HG02623 (cell line): ENCODE results near the gene MCF2L.

Experiments
- ATAC-seq: cut with Tn5 transposase; IDR thresholded peaks from one replicate; pipeline ENCODE4 v1.9.1; 2021; ENCODE audit warnings: moderate library complexity; ENCODE audit not compliant: unreplicated experiment

The MCF2L gene

GRCh38 chr13:112996671-112997091 is 27.7 kb downstream of the MCF2L start:
- no peak for ATAC-seq

GRCh38 chr13:112997188-112998130 is 28.4 kb downstream of the MCF2L start:
- ATAC-seq, result no peak

DNA sequence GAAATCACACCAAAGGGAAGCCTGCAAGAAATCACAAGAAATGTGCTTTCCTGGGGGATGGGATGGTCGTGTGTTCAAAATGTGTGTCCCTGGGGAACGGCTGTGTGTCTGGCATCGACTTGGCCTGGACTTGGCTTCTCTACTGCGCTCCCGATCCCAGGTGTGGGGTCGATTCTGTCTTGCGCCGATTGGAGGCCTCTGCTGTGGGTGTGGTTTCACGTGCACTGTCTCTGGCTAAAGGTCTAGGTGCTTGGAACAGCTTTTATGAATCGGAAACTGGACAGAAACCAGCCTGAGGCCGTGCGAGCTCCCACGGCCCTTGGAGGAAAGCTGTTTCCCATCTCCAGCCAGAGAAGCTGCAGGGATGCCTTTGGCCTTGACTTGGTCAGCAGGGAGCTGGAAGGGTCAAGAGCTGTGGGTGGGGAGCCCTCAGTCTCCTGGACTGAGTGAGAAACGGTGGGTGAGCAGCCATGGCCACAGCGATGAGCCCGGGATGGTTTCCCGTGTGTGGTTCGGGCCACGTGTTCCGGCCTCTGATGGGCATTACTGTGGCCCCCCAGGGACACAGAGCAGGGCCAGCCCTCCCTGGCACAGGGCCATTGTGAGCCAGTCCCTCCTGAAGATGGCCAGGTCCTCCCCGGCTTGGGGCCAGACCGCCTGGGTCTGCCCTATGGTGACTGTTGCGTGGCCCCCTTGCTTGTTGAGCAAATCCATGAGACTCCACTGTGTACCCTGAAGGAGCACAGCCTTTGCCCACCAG is 29.7 kb downstream of the MCF2L start:
- no peak for ATAC-seq

- ATAC-seq, result no peak
Measured at GRCh38 chr13:112999414-113000177, 30.6 kb downstream of the MCF2L start.

DNA sequence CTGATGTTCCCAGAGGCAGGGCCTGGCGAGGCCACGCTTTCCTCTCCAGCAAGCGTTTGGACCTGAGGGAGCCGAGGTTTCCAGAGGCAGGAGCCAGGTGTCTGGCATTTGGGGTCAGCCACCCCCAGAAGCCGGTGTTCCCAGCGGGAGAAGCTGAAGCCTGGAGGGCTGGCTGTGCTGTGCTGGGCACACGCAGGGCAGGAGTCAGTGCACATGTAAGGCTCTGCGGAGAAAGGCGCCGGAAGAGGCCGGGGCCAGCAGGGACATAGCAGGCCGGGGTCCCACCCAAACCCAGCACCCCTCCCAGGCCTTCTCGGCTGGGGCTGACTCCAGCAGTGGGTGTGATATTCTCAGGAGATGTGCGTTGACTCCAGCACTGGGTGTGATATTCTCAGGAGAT is 31.6 kb downstream of the MCF2L start:
- no peak for ATAC-seq

DNA sequence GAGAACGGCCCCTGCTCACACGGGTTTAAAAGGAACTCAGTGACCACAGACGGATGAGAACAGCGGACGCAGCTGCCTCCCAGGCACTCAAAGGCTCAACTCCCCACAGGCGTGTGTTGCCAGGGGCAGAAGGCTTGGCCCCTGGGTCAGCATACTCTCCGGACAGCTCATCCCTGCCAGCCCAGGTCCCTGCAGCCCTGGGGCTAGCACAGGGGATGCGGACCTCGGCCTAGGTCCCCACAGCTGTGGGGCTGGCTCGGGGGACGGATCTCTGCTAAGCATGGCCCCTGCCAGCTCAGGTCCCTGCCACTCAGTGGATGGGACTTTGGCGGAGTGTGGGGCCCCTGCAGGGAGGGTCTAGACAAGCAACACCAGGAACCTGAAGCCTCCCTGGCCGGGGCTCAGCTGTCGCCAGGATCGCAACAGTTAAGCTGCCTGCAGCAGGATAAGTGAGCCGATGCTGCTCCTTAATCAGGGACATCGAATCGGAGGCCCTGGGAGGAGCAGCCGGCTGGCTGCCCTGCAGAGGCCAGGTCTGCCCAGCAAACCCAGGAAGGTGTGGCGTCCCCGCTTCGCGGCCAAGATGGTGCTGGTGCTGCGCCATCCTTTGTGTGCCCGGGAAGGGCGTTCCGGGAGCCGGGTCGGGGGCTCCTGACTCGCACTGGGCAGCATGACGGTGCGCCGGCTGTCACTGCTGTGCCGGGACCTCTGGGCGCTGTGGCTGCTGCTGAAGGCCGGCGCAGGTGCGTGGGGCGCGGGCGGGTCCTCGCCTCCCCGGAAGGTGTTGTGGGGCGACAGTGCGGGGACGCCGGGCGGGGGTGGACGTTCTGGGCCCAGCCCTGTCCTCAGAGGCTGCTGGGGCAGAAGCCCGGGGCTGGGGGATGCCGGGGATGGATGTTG is 32.5 kb downstream of the MCF2L start:
- ATAC-seq, result no peak

DNA sequence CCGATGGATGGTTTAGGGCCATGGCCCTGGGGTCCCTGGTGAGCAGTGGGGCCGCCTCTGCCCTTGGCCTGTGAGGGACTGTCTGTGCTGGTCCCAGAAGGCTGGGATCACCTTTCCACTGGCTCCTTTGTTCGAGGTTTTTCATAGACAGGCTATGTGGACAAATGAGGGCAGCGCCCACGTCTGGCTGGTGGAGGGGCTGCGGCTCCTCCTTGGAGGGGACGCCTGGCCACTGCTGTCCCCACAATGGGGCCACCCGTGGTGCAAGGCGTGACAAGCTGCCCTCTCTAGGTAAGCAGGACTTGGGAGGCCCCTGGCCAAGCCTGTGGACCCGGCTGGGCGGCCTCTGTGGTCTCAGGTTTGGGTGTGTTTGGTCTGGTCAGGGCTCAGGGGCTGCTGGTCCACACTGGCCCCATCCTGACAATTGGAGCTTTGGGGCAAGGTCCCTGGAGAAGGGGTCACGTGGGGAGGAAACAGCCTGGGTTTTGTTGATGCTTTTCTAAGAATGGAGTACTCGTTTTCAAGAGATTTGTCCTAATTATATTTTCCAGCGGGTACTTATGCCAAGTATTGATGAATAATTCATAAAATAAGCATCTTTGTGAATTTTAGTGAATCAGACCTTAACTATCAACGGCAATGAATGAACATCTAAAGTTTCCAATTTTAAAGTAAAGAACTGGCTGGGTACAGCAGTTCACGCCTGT is 33.3 kb downstream of the MCF2L start:
- no peak for ATAC-seq

DNA sequence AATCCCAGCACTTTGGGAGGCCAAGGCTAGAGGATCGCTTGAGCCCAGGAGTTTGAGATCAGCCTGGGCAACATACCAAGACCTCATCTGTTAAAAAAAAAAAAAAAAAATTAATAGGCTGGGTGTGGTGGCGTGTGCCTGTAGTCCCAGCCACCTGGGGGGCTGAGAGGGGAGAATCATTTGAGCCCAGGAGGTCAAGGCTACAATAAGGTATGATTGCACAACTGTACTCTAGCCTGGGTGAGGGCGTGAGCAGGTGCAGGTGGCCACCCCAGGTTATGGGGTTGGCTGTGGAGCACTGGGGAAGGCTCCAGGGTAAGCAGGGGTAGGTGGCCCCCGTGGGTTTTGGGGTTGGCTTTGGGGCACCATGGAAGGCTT is 33.9 kb downstream of the MCF2L start:
- ATAC-seq, result no peak

DNA sequence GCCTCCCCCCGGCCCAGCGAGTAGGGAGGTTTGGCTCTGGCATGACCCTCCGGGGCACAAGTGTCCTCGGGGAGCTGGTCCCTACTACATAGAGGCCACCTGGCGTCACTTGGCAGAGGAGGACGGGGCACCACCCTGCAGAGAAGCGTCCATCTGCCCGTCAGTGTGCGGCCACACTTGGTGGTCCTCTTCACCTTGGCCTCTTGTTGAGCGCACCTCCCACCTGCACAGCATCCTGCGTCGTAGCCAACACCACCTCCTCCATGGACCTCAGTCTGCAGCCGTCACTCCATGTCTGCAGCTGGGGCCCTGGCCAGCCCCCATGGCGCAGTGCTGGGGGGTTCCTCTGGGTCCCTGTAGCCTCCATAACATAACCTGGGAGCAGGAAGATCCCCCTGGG is 35.1 kb downstream of the MCF2L start:
- no peak for ATAC-seq

DNA sequence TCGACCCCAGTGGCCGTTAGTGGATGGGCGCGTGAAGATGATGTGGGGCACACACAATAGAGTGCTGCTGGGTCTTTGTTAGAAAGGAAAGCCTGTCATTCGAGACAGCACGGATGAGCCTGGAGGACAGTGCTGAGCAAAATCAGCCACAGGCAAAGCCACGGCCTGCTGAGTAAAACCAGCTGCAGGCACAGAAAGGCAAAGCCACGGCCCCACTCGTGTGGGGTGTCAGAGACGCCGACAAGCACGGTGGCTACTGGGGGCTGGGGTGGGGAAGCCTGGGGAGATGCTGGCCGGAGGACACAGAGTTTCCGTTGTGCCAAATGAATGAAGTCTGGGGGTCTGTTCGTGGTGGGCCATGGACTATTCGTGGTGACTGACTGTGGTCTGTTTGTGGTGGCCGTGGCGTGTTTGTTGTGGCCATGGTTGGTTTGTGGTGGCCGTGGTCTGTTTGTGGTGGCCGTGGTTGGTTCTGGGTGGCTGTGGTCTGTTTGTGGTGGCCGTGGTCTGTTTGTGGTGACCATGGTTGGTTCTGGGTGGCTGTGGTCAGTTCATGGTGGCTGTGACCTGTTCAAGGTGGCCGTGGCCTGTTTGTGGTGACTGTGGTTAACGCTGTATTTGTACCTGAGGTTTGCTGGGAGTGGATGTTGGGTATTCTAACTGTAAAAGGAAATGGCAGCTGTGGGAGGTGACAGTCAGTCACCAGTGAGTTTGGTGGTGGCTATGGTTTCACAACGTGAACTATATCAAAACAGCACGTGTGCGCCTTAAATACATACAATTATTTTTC is 36.3 kb downstream of the MCF2L start:
- ATAC-seq, result no peak

GRCh38 chr13:113005997-113006396 is 37.0 kb downstream of the MCF2L start:
- ATAC-seq, result no peak

- ATAC-seq, result no peak
Measured at GRCh38 chr13:113006660-113007059, 37.6 kb downstream of the MCF2L start.

- no peak for ATAC-seq
Measured at GRCh38 chr13:113008851-113009250, 39.8 kb downstream of the MCF2L start.

- ATAC-seq, result no peak
Measured at GRCh38 chr13:113009743-113010509, 40.9 kb downstream of the MCF2L start.

DNA sequence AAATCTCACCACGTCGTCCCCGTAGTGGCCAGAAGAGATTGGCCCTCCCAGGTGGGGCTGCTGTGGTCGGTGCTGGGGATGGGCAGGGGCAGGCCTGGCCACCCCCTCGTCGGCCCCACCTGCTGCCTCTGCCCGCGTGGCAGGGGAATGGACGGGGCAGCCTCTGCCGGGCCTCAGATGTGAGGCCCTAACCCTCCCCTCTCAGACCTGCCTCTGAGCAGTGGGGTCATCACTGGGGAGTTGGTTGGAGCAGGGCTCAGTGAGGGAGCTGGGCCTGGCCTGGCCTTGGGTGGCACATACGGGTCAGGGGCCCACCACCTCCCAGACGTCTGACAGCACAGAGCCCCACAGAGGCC is 41.5 kb downstream of the MCF2L start:
- ATAC-seq, result no peak

DNA sequence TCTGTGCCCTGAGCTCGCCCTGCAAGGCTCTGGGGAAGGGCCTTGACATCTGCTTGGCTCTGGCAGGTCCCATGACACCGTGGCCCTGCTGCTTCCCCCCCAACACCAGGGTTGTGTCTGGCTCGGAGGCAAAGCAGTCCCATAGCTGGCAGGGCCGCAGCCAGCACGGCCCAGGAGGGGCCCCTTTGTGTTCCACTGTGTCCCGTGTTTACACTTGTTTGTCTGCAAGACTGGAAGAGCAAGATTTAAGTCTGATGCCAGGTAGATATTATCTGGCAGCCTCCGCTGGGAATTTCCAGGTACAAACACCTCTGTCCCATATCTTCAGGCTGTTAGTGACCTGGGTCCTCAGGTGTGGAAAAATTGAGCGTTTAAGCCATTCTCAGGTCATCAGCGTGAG is 44.3 kb downstream of the MCF2L start:
- ATAC-seq, result no peak

DNA sequence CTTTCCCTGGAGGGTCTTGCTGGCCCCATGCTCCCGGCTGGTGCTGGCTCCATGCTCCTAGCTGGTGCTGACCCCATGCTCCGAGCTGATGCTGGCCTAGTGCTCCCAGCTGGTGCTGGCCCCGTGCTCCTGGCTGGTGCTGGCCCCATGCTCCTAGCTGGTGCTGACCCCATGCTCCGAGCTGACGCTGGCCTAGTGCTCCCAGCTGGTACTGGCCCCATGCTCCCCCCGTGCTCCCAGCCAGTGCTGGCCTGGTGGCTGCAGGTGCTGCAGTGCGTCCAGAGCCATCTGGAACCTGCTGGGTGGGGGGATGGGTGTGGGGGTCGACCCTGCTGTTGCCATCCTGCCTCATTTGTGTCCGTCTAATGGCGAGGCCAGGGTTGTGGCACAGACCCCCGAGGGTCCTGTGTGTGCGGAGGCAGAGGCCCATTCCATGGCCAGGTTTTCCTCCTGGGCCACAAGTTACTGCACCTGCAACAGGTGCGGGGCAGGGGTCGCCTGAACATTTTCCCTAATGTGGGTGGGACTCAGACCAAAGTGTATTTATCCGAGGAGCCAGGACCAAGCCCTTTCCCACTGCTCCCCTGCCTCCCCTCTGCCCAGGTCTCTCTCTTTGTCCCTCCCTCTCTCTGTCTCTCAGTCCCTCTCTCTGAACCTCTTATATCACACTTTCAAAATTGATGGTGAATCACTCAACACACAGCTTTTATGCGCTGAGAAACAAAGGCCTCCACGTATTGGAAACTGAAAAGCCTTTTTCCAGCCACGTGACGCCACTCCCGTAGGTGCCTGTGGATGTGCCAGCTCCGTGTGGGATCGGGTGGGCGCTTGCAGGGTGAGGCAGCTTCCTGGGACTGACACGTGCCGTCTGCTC is 45.1 kb downstream of the MCF2L start:
- ATAC-seq, result no peak
